Measurements from ENCODE around the gene CD80.

GRCh38 chr3:119536757-119537156, 22.7 kb downstream of the CD80 start:
- TF ChIP-seq CTCF (conservative IDR thresholded peaks at IDR 0.05 in 1 of 2, IDR thresholded peaks at IDR 0.05 in 1 of 2; ENCODE audit: low read depth in 1 of 2, low read length in 2 of 2), result no peak
- TF ChIP-seq EZH2 (IDR thresholded peaks at IDR 0.05; ENCODE audit: low read length, missing control alignments), result no peak

All from fibroblast of lung (primary cell).